Muscle layer of duodenum (tissue), 2 donors: Measurements from ENCODE around the gene COL18A1.
A peak's percentile ranks its signal among the peaks of the same experiment; 100 is the strongest.

Source experiments
- H3K27ac ChIP-seq: one replicate; pipeline ENCODE4 v1.7.0; 2013; ENCODE audit warnings: mild to moderate bottlenecking, low read length
- H3K27me3 ChIP-seq: one replicate; pipeline ENCODE4 v1.7.0; 2013; ENCODE audit warnings: low read depth, mild to moderate bottlenecking, control low read depth, low read length
- H3K36me3 ChIP-seq, 2 donors: one replicate each; pipeline ENCODE4 v1.7.0; 2013; ENCODE audit warnings: low read length in 2 of 2, control low read depth in 1 of 2, mild to moderate bottlenecking in 1 of 2; ENCODE audit not compliant: insufficient read depth in 2 of 2, control insufficient read depth in 1 of 2
- H3K4me1 ChIP-seq, 2 donors: one replicate each; pipeline ENCODE4 v1.7.0; 2013; ENCODE audit warnings: low read length in 2 of 2, mild to moderate bottlenecking in 2 of 2, control low read depth in 1 of 2, moderate library complexity in 1 of 2; ENCODE audit not compliant: insufficient read depth in 2 of 2, control insufficient read depth in 1 of 2
- H3K4me3 ChIP-seq, 2 donors: one replicate each; pipeline ENCODE4 v1.7.0; 2013; ENCODE audit warnings: low read length in 2 of 2, low read depth in 1 of 2, mild to moderate bottlenecking in 1 of 2
- H3K9me3 ChIP-seq, 2 donors: one replicate each; pipeline ENCODE4 v1.7.0; 2013; ENCODE audit warnings: low read length in 2 of 2, control low read depth in 1 of 2, mild to moderate bottlenecking in 1 of 2; ENCODE audit not compliant: control insufficient read depth in 1 of 2
- donor health status: healthy.

Gene COL18A1

GRCh38 chr21:45467221-45467779 lies 62.3 kb downstream of the COL18A1 start:
- Histone ChIP-seq H3K27ac (no peak overlapping the region), H3K27me3 (no peaks in the 10 kb centered on the region), H3K9me3 (no peaks in the 10 kb centered on the region), H3K4me3 (no peak overlapping the region), H3K36me3 (peaks cover 0 to 10% of the 10 kb centered on the region in 2 donors), H3K4me1 (peaks cover 0 to 28% of the 10 kb centered on the region in 2 donors)

- H3K4me3 ChIP-seq: no peak overlapping the region
- peaks cover 0 to 37% of the 10 kb centered on the region in 2 donors for H3K4me1 ChIP-seq
- no peak overlapping the region for H3K27ac ChIP-seq
- peaks cover 0 to 13% of the 10 kb centered on the region in 2 donors for H3K36me3 ChIP-seq
- no peaks in the 10 kb centered on the region for H3K27me3 ChIP-seq
- no peaks in the 10 kb centered on the region for H3K9me3 ChIP-seq
Observed at GRCh38 chr21:45468051-45468970, 63.3 kb downstream of the COL18A1 start.

GRCh38 chr21:45468971-45469272 lies 64.0 kb downstream of the COL18A1 start:
- H3K4me3 ChIP-seq: no peak overlapping the region
- peaks cover 0 to 13% of the 10 kb centered on the region in 2 donors for H3K36me3 ChIP-seq
- H3K27me3 ChIP-seq: no peaks in the 10 kb centered on the region
- no peaks in the 10 kb centered on the region for H3K9me3 ChIP-seq
- no peak overlapping the region for H3K27ac ChIP-seq
- peaks cover 0 to 37% of the 10 kb centered on the region in 2 donors for H3K4me1 ChIP-seq

DNA sequence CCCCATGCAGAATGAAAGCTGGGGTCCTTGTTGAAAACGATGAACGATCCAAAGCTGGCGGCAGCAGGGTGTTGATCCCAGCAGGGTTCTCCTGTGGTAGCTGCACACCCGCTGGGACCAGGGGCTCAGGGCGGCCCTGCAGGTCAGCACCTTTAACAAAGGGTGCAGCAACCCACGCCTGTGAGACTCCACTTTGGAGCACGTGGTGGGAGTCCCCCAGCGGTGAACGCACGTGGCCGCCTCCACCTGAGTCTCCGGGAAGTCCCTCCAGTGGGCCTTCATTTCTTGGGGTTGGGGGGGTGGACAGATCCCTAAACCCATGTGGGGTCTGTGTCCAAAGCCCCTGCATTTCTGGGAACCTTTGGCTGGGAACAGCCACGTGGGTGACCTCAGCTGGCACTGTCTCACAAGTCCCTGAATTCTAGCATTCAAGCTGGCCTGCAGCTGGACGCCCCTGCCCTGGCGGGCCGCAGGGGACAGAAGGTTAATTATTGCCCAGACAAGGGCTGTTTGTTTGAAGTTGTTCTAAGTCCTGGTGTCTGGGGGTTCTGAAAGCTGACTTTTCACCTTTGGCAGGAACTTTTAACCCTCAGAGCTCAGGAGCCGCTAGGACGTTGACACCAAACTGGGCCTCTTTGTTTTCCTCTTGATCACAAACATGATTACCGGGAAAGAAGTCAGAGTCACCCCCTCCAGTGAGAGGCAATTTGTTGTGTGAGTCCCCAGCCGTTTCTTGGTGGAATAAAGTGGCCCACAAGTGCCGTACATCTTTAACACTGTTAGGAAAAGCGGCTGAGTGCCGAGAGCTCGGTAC lies 64.5 kb downstream of the COL18A1 start:
- H3K9me3 ChIP-seq: no peaks in the 10 kb centered on the region
- no peak overlapping the region for H3K4me3 ChIP-seq
- no peaks in the 10 kb centered on the region for H3K27me3 ChIP-seq
- peaks cover 0 to 37% of the 10 kb centered on the region in 2 donors for H3K4me1 ChIP-seq
- H3K36me3 ChIP-seq: peaks cover 0 to 13% of the 10 kb centered on the region in 2 donors
- H3K27ac ChIP-seq: peak overlapping the region; percentile 14

DNA sequence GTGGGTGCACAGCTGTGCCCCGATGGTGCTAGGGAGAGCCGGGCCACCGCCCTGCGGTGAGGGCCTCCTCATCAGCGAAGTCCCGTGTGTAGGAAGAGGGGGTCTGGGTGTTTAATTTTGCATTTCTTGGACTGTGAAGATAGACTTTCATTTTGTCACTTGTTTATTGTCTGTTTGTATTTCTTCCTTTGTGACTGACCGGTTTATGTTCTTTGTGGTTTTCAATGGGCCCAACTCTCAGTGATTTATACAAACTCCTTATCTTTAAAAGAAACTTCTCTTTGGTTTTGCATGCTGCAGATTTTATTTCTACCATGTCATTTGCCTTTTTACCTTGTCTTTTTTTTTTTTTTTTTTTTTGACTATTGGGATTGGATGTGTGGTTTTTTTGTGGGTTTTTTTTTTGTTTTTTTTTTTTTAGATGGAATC lies 65.1 kb downstream of the COL18A1 start:
- Histone ChIP-seq H3K9me3 (no peaks in the 10 kb centered on the region), H3K4me3 (no peak overlapping the region), H3K4me1 (peaks cover 0 to 37% of the 10 kb centered on the region in 2 donors), H3K36me3 (peaks cover 0 to 19% of the 10 kb centered on the region in 2 donors), H3K27ac (peak overlapping the region; percentile 14), H3K27me3 (no peaks in the 10 kb centered on the region)

- H3K36me3 ChIP-seq: peaks cover 0 to 26% of the 10 kb centered on the region in 2 donors
- no peaks in the 10 kb centered on the region for H3K9me3 ChIP-seq
- peak overlapping the region in 1 of 2 donors; percentile 1 for H3K4me3 ChIP-seq
- H3K27ac ChIP-seq: peak overlapping the region; percentile 31
- H3K27me3 ChIP-seq: no peaks in the 10 kb centered on the region
- peaks cover 0 to 37% of the 10 kb centered on the region in 2 donors for H3K4me1 ChIP-seq
Observed at GRCh38 chr21:45470773-45471524, 66.0 kb downstream of the COL18A1 start.

GRCh38 chr21:45471525-45472221 lies 66.7 kb downstream of the COL18A1 start:
- Histone ChIP-seq H3K9me3 (no peaks in the 10 kb centered on the region), H3K27ac (peak overlapping the region; percentile 31), H3K27me3 (no peaks in the 10 kb centered on the region), H3K4me3 (peak overlapping the region in 1 of 2 donors; percentile 1), H3K4me1 (peaks cover 0 to 37% of the 10 kb centered on the region in 2 donors), H3K36me3 (peaks cover 5 to 30% of the 10 kb centered on the region in 2 donors)

DNA sequence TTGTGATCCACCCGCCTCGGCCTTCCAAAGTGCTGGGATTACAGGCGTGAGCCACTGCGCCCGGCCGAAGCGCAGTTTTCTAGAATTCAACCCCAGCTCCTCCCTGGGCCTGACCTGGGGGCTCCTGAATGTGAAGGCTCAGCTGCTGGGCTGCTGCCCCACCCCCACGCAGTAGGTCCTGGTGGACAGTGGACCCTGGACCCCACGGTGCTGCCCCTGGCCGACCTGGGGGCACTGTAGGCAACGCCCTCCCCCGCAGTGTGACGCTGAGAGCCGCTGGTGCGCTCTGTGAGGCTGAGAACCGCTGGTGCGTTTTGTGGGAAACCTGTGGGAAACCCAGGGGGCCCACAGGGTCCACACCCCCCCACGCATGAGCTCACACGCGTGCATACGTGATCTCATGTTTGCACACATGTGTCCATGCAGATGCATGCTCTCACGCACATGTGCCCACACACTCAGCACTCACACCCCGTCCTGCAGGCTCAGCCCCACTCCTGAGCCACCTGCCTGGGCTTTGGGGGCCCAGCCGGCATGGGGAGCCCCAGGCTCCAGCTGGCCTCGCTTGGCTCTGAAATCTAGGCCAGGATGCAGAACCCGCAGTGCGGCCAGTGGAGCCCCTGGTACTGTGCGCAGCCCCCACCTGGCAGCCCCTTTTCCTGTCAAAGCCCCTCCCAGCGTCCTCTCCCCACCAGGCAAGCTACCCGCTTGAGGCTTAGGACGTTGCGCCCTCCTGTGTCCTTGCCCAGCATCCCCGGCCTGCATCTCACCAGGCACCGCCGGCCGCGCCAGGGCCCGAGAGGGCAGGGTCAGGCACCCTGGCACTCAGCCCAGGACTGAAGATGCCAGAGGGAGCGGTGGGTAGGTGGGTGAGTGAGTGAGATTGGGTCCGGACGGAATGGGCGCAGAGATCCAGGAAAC lies 67.7 kb downstream of the COL18A1 start:
- Histone ChIP-seq H3K27me3 (no peaks in the 10 kb centered on the region), H3K4me3 (no peak overlapping the region), H3K36me3 (peaks cover 5 to 30% of the 10 kb centered on the region in 2 donors), H3K9me3 (no peaks in the 10 kb centered on the region), H3K4me1 (peaks cover 0 to 40% of the 10 kb centered on the region in 2 donors), H3K27ac (no peak overlapping the region)

DNA sequence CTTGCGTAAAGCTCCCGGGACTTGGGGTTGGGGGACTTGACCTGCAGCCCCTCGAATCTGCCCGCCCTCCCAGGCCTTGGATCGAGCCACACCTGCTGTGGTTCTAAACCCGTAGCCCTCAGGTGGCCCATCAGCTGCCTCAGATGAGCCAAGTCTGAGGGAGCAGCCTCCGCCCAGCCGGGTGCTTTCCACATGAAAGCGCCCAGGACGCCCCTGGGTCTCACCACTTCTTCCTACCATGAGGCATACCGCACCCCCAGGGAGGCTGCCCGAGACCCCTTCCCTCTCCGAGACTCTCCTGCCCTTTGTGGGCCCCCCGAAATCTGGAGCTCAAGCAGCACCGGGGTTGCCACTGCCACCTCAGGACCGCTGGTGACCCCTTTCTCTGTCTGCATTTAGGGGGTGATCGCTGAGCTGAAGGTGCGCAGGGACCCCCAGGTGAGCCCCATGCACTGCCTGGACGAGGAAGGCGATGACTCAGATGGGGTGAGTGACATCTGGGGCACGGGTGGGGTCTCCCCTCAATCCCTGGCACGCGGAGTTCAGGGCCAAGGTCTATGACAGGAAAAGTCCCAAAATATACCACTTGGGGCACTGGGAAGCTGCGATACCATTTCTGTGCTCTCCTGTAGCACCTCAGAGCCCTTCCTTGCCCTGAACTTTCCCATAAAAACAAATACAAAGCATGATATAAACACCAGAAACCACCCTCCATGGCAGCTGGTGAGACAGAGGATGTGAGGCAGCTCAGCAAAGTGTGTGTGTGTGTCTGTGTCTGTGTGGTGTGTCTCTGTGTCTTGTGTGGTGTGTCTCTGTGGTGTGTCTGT lies 68.7 kb downstream of the COL18A1 start:
- Histone ChIP-seq H3K36me3 (peaks cover 5 to 23% of the 10 kb centered on the region in 2 donors), H3K4me1 (peaks cover 0 to 43% of the 10 kb centered on the region in 2 donors), H3K27me3 (no peaks in the 10 kb centered on the region), H3K9me3 (no peaks in the 10 kb centered on the region), H3K4me3 (no peak overlapping the region), H3K27ac (no peak overlapping the region)
